Measurements from ENCODE around the gene PRELID2.

The PRELID2 gene

GRCh38 chr5:145792840-145793239 lies 42.3 kb downstream of the PRELID2 start:
- no peak for DNase-seq

- DNase-seq = no peak
These were observed 43.3 kb downstream of the PRELID2 start for GRCh38 chr5:145791866-145792265.

- DNase-seq = no peak
These were observed 47.1 kb downstream of the PRELID2 start for GRCh38 chr5:145787996-145788395.

GRCh38 chr5:145787507-145787906 lies 47.6 kb downstream of the PRELID2 start:
- no peak for DNase-seq

GRCh38 chr5:145787001-145787400 lies 48.1 kb downstream of the PRELID2 start:
- no peak for DNase-seq

- no peak for DNase-seq
These were observed 54.2 kb downstream of the PRELID2 start for GRCh38 chr5:145780982-145781381.

DNA sequence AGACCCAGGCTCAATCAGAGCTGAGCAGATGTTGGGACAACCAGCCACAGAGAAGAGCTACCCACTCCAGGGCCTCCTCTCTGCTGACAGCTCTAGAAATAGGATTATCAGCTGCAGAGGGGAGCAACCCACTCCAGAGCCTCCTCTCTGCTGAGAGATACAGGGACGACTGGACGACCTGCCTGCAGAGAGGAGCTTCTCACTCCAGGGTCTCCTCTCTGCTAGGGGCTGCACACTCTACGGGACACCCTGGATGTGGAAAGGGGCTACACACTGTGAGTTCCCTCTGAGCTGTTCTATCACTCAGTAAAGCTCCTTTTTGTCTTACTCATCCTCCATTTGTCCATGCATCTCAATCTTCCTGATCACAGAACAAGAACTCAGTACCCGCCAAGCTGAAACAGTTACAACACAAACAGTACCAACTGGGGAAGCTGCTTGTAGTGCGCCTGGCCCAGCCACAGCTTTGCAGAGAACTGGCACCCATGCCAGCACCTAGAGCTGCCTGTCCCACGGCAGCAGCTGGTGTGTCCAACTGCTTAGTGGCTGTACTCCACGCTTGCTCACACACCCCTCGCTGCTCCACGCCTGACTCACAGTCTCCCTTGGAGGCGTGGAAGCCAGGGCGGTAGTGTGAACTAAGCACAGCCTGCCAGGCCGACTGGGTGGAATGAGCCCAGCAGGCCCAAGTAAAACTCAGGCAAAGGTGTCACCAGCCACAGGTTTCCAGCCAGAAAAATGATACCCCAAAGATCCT lies 56.8 kb downstream of the PRELID2 start:
- DNase-seq = no peak

- DNase-seq = no peak
These were observed 57.6 kb downstream of the PRELID2 start for GRCh38 chr5:145777445-145778063.

DNA sequence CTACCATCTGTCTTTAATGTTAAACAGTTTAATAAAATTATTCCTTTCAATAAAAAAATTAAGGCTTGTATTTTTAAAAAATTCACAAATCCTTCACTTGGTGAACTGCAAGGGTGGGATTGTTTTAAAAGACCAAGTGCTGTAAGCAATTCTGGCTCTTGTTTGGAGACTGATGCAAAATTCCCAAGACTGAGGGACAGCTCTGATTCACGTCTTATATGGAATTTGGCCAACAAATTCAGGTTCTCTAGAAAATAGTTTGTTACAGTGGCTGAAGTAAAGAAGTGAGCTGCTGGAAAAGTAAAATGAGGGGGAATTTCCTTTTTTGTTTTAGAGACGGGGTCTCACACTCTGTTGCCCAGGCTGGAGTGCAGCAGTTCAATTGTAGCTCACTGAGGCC lies 58.3 kb downstream of the PRELID2 start:
- no peak for DNase-seq

- no peak for DNase-seq
These were observed 59.2 kb downstream of the PRELID2 start for GRCh38 chr5:145775893-145776444.

- no peak for DNase-seq
These were observed 59.7 kb downstream of the PRELID2 start for GRCh38 chr5:145775411-145775810.

DNA sequence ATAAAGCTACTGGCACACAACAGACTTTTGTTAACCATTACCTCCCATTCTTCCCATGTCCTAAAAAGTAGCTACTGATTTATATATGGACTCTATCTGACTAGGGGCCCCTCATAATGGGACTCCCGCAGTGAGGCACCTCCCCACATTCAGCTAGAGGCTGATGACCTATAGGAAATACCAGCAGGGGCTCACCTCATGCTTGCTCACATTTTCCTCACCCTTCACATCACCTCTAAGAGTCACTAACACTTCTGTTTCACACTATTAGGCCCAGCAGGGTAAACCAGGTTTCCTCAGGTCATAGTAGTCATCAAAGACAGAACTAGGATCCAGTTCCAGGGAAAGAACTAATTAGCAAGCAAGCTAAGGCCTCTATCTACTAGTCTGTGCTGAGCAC lies 60.7 kb downstream of the PRELID2 start:
- DNase-seq = no peak

DNA sequence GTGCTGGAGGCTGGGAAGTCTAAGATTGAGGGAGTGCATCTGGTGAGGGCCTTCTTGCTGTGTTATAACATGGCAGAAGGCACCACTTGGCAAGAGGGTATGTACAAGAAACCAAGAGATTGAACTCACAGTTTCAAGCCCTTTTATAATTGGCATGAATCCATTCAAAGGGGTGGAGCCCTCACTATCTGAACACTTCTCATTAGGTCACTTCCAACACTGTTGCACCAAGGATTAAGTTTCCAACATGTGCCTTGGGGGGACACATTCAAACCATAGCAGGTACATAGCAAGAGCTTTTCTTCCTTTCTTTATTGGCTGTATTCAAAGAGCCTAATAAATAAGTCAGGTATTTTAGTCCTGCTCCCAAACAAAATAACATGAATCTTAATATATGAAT lies 62.7 kb downstream of the PRELID2 start:
- no peak for DNase-seq

- no peak for DNase-seq
These were observed 66.3 kb downstream of the PRELID2 start for GRCh38 chr5:145768863-145769262.

- DNase-seq = no peak
These were observed 70.8 kb downstream of the PRELID2 start for GRCh38 chr5:145764325-145764724.

DNA sequence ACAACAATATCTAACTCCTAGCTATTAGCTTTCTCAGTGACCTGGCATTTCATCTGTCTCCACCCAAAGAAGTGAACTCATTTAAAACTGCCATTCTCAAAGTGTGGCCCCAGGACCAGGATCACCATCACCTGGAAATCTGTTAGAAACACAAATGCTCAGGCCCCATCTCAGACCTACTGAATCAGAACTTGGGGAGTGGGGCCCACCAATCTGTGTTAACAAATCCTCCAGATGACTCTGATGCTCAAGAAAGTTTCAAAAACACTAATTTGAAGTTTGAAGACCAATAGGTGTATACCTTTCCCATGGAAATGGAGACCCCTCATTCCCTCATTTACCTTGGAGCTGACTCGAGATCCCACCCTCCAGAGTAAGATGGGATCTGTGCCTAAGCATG lies 72.3 kb downstream of the PRELID2 start:
- no peak for DNase-seq

DNA sequence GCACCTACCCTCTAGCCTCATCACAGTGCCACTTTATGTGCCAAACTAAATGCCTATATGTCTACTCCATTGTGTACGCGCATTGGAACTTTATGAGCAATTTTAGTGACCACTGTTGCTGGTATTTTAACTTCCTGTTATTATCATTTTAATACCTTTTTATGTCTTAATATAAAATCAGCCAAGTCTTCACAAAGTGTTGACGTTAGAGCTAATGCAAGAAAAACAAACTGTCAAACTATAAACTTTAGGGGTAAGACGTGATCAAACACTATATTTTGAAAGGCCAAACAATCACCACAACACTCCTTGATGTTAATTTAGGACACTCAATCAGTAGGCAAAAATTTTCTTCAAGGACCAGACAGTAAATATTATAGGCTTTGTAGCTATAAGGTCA lies 73.9 kb downstream of the PRELID2 start:
- DNase-seq = no peak

DNA sequence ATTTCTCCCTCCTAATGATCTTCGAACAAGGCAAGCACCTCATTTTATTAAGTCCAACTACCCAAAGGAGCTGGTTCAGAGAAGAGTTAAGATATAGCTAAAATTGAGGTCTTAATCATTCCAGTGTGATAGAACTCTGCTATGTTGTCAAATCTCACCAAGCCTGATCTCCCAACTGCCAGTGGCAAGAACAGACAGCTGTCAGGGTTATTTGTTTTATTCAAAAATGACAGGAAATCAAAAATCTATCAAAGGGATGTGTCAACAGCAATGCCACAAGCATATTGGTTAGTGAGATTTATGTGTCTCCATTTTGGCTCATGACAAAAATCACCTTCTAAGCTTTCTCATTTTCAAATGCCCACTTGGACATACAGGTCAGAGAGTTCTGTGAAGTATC lies 74.5 kb downstream of the PRELID2 start:
- DNase-seq = no peak

DNA sequence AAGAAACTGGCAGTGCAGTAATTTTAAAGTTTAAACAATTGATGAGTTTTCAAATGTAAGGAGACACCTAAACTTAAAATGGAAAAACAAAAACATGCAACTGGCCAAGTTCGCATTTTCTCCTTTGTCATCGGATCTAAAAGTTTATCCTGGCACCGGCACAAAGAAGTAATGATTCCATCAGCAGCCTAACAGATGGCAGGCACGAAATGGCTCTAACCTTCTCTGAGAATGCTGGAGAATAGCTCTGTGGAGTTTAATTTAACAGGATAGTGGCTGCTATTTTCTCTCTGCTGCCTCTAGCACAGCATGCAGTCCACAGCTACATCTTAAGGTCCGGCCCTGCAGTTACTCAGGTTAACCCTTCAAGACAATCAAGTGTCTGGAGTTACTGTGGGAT lies 82.2 kb downstream of the PRELID2 start:
- no peak for DNase-seq

DNA sequence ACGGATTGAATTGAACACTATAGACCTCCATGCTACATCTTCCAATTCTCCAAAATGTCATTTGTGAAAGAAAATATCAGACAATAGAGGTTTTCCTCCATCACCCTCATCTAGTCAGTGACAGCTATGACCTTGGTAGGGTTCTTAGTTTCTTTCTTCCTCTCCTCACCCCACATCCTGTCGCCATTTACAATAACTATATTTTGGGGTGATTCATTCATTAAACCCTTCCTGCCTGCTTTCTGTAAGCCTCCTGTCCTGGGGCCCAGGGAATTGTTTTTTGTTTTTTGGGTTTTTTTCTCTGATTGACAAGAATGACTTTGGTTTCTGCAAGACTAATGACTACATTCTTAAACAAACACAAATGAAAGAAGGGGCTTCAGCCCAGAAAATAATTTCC lies 82.6 kb downstream of the PRELID2 start:
- no peak for DNase-seq

DNA sequence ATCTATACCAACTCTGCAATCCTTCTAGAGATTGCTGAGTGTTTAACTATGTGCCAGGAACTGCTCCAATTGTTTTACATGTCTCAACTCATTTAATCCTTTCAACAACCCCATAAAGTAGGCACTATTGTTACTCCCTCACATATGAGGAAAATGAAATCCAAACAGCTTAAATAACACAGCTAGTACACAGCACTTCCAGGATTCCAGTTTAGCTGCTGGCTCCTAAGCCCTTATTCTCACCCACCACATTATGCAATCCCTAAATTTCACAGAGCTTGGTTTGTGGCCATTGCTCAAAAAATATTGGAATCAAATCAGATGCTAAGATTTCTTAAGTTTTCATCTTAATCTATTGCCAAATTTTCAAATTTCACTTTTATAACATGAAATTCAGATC lies 84.9 kb downstream of the PRELID2 start:
- no peak for DNase-seq

DNA sequence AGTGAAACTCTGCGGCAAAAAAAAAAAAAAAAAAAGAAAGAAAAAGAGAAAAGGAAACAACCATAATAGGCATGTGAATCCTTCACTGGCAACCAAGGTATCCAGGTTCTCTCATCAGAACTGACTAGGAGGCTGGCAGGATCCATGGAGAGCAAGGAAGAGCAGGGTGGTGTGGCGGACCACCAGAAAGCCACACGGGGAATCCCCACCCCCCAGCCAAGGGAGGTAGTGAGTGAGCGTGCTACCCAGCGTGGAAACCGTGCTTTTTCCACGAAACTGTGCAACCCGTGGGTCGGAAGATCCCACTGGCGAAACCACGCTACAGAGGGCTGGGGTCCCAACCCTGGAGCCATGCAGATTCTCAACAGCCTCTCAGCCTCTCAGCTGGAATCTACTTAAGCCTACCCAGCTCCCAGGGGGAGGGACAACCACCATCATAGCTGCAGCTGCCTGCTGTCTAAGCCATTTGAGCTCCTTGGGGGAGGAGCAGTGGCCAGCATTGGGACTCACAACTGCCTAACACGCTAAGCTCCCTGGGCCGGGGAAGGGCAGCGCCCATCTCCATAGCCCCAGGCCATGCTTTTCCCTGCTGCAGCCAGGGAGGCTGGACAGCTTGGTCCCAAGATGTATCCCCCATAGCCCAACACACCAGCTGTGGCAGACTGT lies 91.6 kb downstream of the PRELID2 start:
- DNase-seq = no peak

GRCh38 chr5:145739843-145740242 lies 95.3 kb downstream of the PRELID2 start:
- DNase-seq = no peak

DNA sequence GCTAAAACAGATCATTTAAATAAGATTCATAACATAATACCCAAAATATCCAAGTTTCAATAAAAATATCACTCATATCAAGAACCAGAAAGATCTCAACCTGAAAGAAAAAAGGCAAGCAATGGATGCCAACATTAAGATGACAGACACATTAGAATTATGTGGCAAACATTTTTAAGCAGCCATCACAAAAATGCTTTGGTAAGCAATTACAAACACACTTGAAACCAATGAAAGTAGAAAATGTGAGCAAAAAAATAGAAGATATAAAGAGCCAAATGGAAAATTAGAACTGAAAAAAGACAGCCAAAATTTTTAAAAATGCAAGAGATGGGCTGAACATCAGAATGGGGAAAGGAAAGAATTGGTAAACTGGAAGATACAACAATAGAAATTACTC lies 96.9 kb downstream of the PRELID2 start:
- no peak for DNase-seq
